Nephron (organoid): Measurements from ENCODE around the gene SORCS2.

Source experiments
- H3K27ac Mint-ChIP-seq, 3 experiments: 2 replicates each; pipeline ENCODE4 v1.8.0; 2020; ENCODE audit warnings: mixed read lengths in 3 of 3, mild to moderate bottlenecking in 2 of 3, moderate library complexity in 1 of 3
- H3K27me3 Mint-ChIP-seq: 2 replicates; pipeline ENCODE4 v1.8.0; 2021; ENCODE audit warnings: low read depth, mild to moderate bottlenecking, moderate library complexity, mixed read lengths
- H3K36me3 Mint-ChIP-seq: 2 replicates; pipeline ENCODE4 v1.8.0; 2020; ENCODE audit warnings: low read depth, mixed read lengths
- H3K4me1 Mint-ChIP-seq: 2 replicates; pipeline ENCODE4 v1.8.0; 2020; ENCODE audit warnings: mixed read lengths
- H3K4me3 Mint-ChIP-seq, 3 experiments: 2 replicates each; pipeline ENCODE4 v1.8.0; 2020; ENCODE audit warnings: mild to moderate bottlenecking in 3 of 3, mixed read lengths in 3 of 3, moderate library complexity in 2 of 3
- H3K9me3 Mint-ChIP-seq: 2 replicates; pipeline ENCODE4 v1.8.0; 2020; ENCODE audit warnings: mixed read lengths
- TF ChIP-seq, protein P1 (sequence below), 3 experiments: fragments of 200-600 bp; sonication (generic); IDR thresholded peaks; one replicate each; pipeline ENCODE4 v1.5.0; 2021; ENCODE audit warnings: antibody characterized with exemption in 3 of 3; ENCODE audit not compliant: unreplicated experiment in 3 of 3

The SORCS2 gene

DNA sequence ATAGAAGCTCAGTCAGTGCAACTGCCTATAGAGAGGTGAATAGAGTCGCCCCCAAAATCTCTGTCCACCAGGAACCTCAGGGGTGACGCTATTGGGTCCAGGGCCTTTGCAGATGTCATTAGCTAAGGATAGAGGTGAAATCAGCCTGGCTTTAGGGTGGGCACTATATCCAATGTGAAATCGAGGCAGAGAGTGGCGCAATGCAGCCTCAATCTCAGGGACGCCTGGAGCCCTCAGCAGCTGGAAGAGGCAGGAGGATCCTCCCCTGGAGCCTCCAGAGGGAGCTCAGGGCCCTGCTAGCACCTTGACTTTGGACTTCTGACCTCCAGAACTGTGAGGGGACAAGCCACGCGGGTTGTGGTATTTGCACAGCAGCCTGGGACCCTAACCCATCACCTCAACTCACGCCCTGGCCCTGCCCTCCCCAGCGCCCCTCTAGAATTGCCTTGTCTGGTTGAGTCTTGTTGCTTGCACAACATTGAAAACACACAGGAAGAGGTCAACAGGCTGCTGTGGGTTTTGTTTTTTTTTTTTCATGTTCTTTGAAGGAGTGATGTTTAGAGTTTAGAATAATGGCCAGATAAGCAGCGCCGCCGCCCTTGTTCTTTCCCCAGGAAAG lies 331.8 kb downstream of the SORCS2 start:
- H3K9me3 Mint-ChIP-seq = no peaks in the 10 kb centered on the region
- H3K4me3 Mint-ChIP-seq = no peak overlapping the region

DNA sequence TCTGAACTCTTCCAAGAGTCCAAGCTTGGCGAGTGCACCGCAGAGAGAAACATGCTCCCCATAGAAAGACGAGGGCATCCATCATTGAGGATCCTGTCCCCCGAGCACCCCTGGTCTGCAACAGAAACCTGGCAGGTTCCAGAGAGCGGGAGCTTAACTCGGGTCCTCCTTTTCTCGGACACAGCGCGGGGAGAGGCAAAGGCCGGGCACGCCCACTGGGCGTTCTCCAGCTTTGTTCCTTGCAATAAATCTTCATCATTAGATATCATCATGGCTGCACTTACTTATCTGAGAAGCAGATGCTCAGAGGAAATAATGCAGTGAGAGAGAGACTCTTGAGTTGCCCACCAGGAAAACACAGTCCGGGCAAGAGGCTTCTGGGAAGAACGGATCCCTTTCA lies 332.5 kb downstream of the SORCS2 start:
- TF ChIP-seq, protein P1, sequence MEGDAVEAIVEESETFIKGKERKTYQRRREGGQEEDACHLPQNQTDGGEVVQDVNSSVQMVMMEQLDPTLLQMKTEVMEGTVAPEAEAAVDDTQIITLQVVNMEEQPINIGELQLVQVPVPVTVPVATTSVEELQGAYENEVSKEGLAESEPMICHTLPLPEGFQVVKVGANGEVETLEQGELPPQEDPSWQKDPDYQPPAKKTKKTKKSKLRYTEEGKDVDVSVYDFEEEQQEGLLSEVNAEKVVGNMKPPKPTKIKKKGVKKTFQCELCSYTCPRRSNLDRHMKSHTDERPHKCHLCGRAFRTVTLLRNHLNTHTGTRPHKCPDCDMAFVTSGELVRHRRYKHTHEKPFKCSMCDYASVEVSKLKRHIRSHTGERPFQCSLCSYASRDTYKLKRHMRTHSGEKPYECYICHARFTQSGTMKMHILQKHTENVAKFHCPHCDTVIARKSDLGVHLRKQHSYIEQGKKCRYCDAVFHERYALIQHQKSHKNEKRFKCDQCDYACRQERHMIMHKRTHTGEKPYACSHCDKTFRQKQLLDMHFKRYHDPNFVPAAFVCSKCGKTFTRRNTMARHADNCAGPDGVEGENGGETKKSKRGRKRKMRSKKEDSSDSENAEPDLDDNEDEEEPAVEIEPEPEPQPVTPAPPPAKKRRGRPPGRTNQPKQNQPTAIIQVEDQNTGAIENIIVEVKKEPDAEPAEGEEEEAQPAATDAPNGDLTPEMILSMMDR (IDR thresholded peaks at IDR 0.05; ENCODE audit: unreplicated experiment in 3 of 3) = no peak
- H3K4me1 Mint-ChIP-seq = peaks cover 51% of the 10 kb centered on the region
- no peaks in the 10 kb centered on the region for H3K36me3 Mint-ChIP-seq
- peaks cover 47% of the 10 kb centered on the region for H3K27me3 Mint-ChIP-seq
- no peaks in the 10 kb centered on the region for H3K9me3 Mint-ChIP-seq
- peak overlapping the region in 2 of 3 experiments; percentile 40 to 67 for H3K27ac Mint-ChIP-seq
- H3K4me3 Mint-ChIP-seq = no peak overlapping the region

More for the DNA sequence above, 331.8 kb downstream of the SORCS2 start:
- TF ChIP-seq, protein P1 (IDR thresholded peaks at IDR 0.05; ENCODE audit: unreplicated experiment in 3 of 3) = no peak
- Mint-ChIP-seq H3K27ac (peak overlapping the region; percentile 38 to 67 (median 40)), H3K4me1 (peaks cover 52% of the 10 kb centered on the region), H3K36me3 (no peaks in the 10 kb centered on the region), H3K27me3 (peaks cover 50% of the 10 kb centered on the region)

GRCh38 chr4:7526491-7526890 lies 334.2 kb downstream of the SORCS2 start:
- Mint-ChIP-seq H3K4me1 (peaks cover 42% of the 10 kb centered on the region), H3K36me3 (no peaks in the 10 kb centered on the region), H3K4me3 (no peak overlapping the region), H3K27ac (no peak overlapping the region), H3K9me3 (no peaks in the 10 kb centered on the region), H3K27me3 (peaks cover 42% of the 10 kb centered on the region)
- TF ChIP-seq, protein P1 (IDR thresholded peaks at IDR 0.05; ENCODE audit: unreplicated experiment in 3 of 3) = no peak

GRCh38 chr4:7526929-7527535 lies 334.7 kb downstream of the SORCS2 start:
- H3K9me3 Mint-ChIP-seq = no peaks in the 10 kb centered on the region
- no peaks in the 10 kb centered on the region for H3K36me3 Mint-ChIP-seq
- TF ChIP-seq, protein P1 (IDR thresholded peaks at IDR 0.05; ENCODE audit: unreplicated experiment in 3 of 3) = no peak
- no peak overlapping the region for H3K27ac Mint-ChIP-seq
- peaks cover 40% of the 10 kb centered on the region for H3K27me3 Mint-ChIP-seq
- H3K4me1 Mint-ChIP-seq = peaks cover 42% of the 10 kb centered on the region
- H3K4me3 Mint-ChIP-seq = no peak overlapping the region

- Mint-ChIP-seq H3K4me1 (peaks cover 40% of the 10 kb centered on the region), H3K27ac (peak overlapping the region in 1 of 3 experiments; percentile 56), H3K4me3 (no peak overlapping the region), H3K36me3 (no peaks in the 10 kb centered on the region), H3K27me3 (peaks cover 30% of the 10 kb centered on the region), H3K9me3 (no peaks in the 10 kb centered on the region)
- TF ChIP-seq, protein P1 (IDR thresholded peaks at IDR 0.05; ENCODE audit: unreplicated experiment in 3 of 3) = no peak
These were observed 337.2 kb downstream of the SORCS2 start for GRCh38 chr4:7529368-7530080.
